Activated CD4-positive, alpha-beta memory T cell treated with anti-CD3 and anti-CD28 coated beads for 36 hours (primary cell): ENCODE data around the gene BPTF. TPM values are rescaled to one million over a fixed set of nuclear protein-coding genes. Genes with fewer than 3 reads are reported as not detected.
"Not testable (repeated sequence)": the region's sequence is repeated elsewhere in the genome, so short reads cannot be mapped to it uniquely, and the experiment has no call there.

Source experiments
- CTCF ChIA-PET: fragments of 350-600 bp; sonication (Branson Sonifier 250); formaldehyde crosslinking; loops from one replicate; lab custom pipeline; 2021; ENCODE audit warnings: antibody characterized with exemption, inconsistent platforms; lab: Charles Lee
- POLR2A ChIA-PET: fragments of 350-600 bp; sonication (Branson Sonifier 250); formaldehyde crosslinking; loops from one replicate; lab custom pipeline; 2021; ENCODE audit warnings: antibody characterized with exemption; lab: Charles Lee
- DNase-seq: peaks from one replicate; pipeline ENCODE4 v3.0.0-alpha.2; 2020
- H3K27ac Mint-ChIP-seq: one replicate; pipeline ENCODE4 v1.8.0; 2021; ENCODE audit warnings: mixed read lengths
- H3K27me3 Mint-ChIP-seq: one replicate; pipeline ENCODE4 v1.8.0; 2021; ENCODE audit warnings: mixed read lengths
- H3K36me3 Mint-ChIP-seq: one replicate; pipeline ENCODE4 v1.8.0; 2021; ENCODE audit warnings: mixed read lengths
- H3K4me1 Mint-ChIP-seq: one replicate; pipeline ENCODE4 v1.8.0; 2021; ENCODE audit warnings: low read depth, mixed read lengths
- H3K4me3 Mint-ChIP-seq: one replicate; pipeline ENCODE4 v1.8.0; 2021; ENCODE audit warnings: mild to moderate bottlenecking, mixed read lengths
- H3K9me3 Mint-ChIP-seq: one replicate; pipeline ENCODE4 v1.8.0; 2021; ENCODE audit warnings: mixed read lengths
- intact Hi-C: fragments of 100-400 bp; cut with micrococcal nuclease; formaldehyde crosslinking; loops from one replicate; pipeline ENCODE4 v1.15.1; 2023
- total RNA-seq, 2 experiments: library from RNA; stranded (reverse); gene quantifications; one replicate each; pipeline ENCODE4 v1.2.3, GENCODE V29; 2021

Gene BPTF
- total RNA-seq, 2 experiments from 2014 or later, result 67.6 to 71.4 TPM

- H3K9me3 Mint-ChIP-seq, result no peaks in the 10 kb centered on the region
- H3K27ac Mint-ChIP-seq, result no peak overlapping the region
- no peaks in the 10 kb centered on the region for H3K4me1 Mint-ChIP-seq
- no peaks in the 10 kb centered on the region for H3K27me3 Mint-ChIP-seq
- CTCF ChIA-PET, result no interaction called here
- intact Hi-C loops, result no loop called here
- DNase-seq, result no peak
- H3K4me3 Mint-ChIP-seq, result no peak overlapping the region
- POLR2A ChIA-PET, result no interaction called here
- peaks cover 8% of the 10 kb centered on the region for H3K36me3 Mint-ChIP-seq
These were observed 158.0 kb downstream of the BPTF start for GRCh38 chr17:67983383-67983688.

DNA sequence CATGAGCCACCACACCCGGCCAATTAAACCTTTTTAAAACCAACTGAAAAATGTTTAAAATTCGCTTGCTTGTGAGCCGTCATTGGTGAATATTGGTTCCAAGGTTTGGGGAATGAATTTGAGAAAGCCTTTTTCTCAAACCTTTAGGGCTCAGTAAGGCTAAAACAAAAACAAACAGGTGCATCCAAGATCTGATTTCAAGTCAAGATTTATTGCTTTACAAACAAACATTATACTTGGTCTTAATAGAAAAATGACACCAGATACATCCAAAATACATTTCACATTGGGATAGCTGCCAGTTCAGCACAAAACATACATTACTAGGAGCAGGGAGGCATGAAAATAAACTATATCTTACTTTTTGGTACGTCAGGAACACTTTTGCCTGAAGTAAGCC lies 165.6 kb downstream of the BPTF start:
- no peak for DNase-seq
- Mint-ChIP-seq H3K36me3 (peaks cover 11% of the 10 kb centered on the region), H3K4me1 (peaks cover 21% of the 10 kb centered on the region), H3K9me3 (no peaks in the 10 kb centered on the region), H3K4me3 (no peak overlapping the region), H3K27me3 (no peaks in the 10 kb centered on the region), H3K27ac (no peak overlapping the region)
- POLR2A ChIA-PET, result no interaction called here
- CTCF ChIA-PET, result interaction anchor here (0.6 to 1.2 kb wide), 3 partner anchors 18 to 301 kb away, joined by 3 read pairs; no protein-coding TSS in a partner anchor
- intact Hi-C loops, result loop anchor here (5.0 kb wide), 1 partner anchor 164 kb away; the partner anchor contains the start of gene BPTF

- ChIA-PET CTCF (no interaction called here), POLR2A (interaction anchor here (1.8 kb wide), 1 partner anchor 43 kb away, joined by 9 read pairs; the partner anchor contains the start of gene KPNA2)
- peak; percentile 22 for DNase-seq
- Mint-ChIP-seq H3K27me3 (no peaks in the 10 kb centered on the region), H3K9me3 (no peaks in the 10 kb centered on the region), H3K4me1 (peaks cover 28% of the 10 kb centered on the region), H3K36me3 (peaks cover 11% of the 10 kb centered on the region), H3K4me3 (peak overlapping the region; percentile 96), H3K27ac (peak overlapping the region; percentile 88)
- intact Hi-C loops, result loop anchor here (5.0 kb wide), 1 partner anchor 165 kb away; the partner anchor contains the start of gene BPTF
These were observed 167.3 kb downstream of the BPTF start for GRCh38 chr17:67992548-67993152.

GRCh38 chr17:67993153-67993997 lies 168.1 kb downstream of the BPTF start:
- Mint-ChIP-seq H3K4me1 (peaks cover 29% of the 10 kb centered on the region), H3K36me3 (peaks cover 11% of the 10 kb centered on the region), H3K4me3 (peak overlapping the region; percentile 96), H3K27ac (peak overlapping the region; percentile 88), H3K9me3 (no peaks in the 10 kb centered on the region), H3K27me3 (no peaks in the 10 kb centered on the region)
- POLR2A ChIA-PET, result interaction anchor here (0.7 to 1.8 kb wide), 6 partner anchors 13 to 298 kb away, joined by 3 to 9 read pairs (median 3); partner anchors contain the start of genes ARSG, KPNA2 and SLC16A6
- CTCF ChIA-PET, result interaction anchor here (1.0 to 2.6 kb wide), 2 partner anchors 18 to 27 kb away, joined by 3 to 14 read pairs; no protein-coding TSS in a partner anchor
- DNase-seq, result peak; percentile 82
- intact Hi-C loops, result loop anchor here (5.0 kb wide), 1 partner anchor 166 kb away; the partner anchor contains the start of gene BPTF

DNA sequence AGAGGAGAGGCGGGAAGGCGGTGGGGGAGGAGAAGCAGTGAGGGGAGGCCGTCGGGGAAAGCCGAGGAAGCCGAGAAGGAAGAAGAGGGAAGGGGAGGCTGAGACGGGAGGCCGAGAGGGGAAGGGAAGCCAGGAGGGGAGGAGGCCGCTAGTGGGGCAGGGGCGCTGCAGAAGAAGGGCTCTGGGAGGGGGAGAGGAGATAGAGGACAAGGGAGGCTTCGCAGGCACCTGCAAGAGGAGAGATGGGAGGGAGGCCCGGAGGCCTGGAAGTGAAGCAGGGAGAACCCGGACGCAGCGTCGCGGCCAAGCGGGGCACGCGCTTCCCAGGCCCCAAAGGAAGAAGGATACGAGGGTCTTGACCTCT lies 168.7 kb downstream of the BPTF start:
- intact Hi-C loops, result loop anchor here (2.0 to 5.0 kb wide), 3 partner anchors 41 to 1333 kb away; partner anchors contain the start of genes ABCA5, BPTF and KPNA2
- POLR2A ChIA-PET, result interaction anchor here (0.7 to 3.3 kb wide), 6 partner anchors 26 to 297 kb away, joined by 3 to 21 read pairs (median 4); partner anchors contain the start of genes ARSG, KPNA2 and SLC16A6
- no peaks in the 10 kb centered on the region for H3K9me3 Mint-ChIP-seq
- H3K4me3 Mint-ChIP-seq, result peak overlapping the region; percentile 76
- no peaks in the 10 kb centered on the region for H3K27me3 Mint-ChIP-seq
- CTCF ChIA-PET, result interaction anchor here (0.8 to 2.7 kb wide), 5 partner anchors 16 to 468 kb away, joined by 3 to 14 read pairs (median 3); no protein-coding TSS in a partner anchor
- peaks cover 11% of the 10 kb centered on the region for H3K36me3 Mint-ChIP-seq
- DNase-seq, result no peak
- peak overlapping the region; percentile 79 for H3K27ac Mint-ChIP-seq
- peaks cover 30% of the 10 kb centered on the region for H3K4me1 Mint-ChIP-seq

DNA sequence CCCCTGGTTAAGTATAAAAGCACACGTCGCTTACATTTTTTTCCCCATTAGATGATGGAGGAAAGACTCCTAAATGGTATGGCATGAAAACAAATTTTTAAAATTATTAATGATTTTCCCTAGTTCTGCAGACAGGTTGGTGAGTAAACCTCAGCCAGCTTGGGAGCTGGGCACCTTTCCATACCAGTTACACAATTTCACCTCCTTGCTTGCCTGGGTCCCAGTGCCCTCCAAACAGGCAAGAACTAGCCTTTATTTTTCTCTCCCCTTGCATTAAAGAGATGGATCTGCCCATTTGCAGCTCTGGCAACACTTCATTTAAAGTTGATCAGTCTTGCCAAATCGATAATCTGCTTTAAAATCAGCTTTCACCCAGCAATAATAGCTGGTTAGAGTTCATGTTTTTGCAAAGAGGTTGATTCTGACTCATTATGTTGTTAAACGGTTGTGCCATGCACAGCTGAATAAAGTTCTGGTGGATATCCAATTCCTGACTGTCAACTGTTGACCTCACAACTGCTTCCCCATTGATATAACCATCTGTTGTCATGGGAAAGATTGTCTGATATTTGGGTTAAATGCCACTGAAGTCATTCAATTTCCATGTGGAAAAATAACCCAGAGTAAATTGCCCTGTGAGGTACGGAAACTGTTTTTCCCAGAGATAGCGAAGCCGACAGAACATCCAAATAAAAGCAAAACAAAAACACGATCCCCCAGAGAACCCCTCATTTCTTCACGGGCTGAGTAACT lies 169.7 kb downstream of the BPTF start:
- Mint-ChIP-seq H3K9me3 (no peaks in the 10 kb centered on the region), H3K4me3 (peak overlapping the region; percentile 76), H3K36me3 (peaks cover 11% of the 10 kb centered on the region), H3K27ac (peak overlapping the region; percentile 49), H3K4me1 (peaks cover 30% of the 10 kb centered on the region), H3K27me3 (no peaks in the 10 kb centered on the region)
- CTCF ChIA-PET, result interaction anchor here (0.6 to 2.7 kb wide), 5 partner anchors 15 to 467 kb away, joined by 3 to 14 read pairs (median 3); no protein-coding TSS in a partner anchor
- no peak for DNase-seq
- POLR2A ChIA-PET, result interaction anchor here (2.6 to 3.3 kb wide), 2 partner anchors 25 to 40 kb away, joined by 13 to 21 read pairs; partner anchors contain the start of gene KPNA2
- intact Hi-C loops, result loop anchor here (1.0 to 5.0 kb wide), 5 partner anchors 24 to 1332 kb away; partner anchors contain the start of genes ABCA5, BPTF and KPNA2

DNA sequence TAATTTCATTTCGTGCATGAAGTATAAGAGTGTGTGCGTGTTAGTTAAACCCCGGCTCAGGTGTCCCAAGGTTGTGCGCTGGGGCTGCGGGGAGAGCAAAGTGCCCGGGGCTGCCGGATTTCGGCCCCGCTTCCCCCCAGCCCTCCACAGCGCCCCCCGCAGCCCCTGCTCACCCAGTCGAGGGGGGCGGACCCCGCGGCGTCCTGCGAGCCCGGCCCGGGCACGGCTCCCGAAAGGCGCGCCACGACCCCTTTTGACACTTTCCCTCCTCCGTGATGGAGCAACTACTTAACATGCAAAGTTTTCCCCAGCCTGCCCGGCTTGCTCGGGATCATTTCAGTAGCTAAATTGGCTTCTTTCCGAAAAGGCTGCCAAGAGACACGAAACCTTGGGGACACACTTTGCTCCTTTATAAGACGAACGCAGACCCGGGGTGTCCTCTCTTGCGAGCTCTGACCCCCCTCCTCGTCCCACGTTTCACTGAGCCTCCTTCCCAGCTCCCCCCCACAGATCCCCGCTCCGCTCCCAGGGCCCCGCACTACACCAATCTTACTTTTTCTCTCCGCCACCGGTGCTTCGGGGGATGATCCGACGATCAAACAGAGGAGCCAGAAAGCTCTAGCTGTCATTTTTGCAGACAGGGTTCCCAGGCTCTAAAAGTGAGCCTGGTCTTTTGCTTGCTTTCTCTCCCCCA lies 170.4 kb downstream of the BPTF start:
- ChIA-PET CTCF (interaction anchor here (0.6 to 2.7 kb wide), 7 partner anchors 15 to 466 kb away, joined by 3 to 14 read pairs (median 5); no protein-coding TSS in a partner anchor), POLR2A (interaction anchor here (1.2 to 3.3 kb wide), 4 partner anchors 24 to 41 kb away, joined by 3 to 21 read pairs (median 9); partner anchors contain the start of gene KPNA2)
- peak; percentile 31 for DNase-seq
- H3K27me3 Mint-ChIP-seq, result no peaks in the 10 kb centered on the region
- no peaks in the 10 kb centered on the region for H3K9me3 Mint-ChIP-seq
- H3K4me1 Mint-ChIP-seq, result peaks cover 30% of the 10 kb centered on the region
- peaks cover 11% of the 10 kb centered on the region for H3K36me3 Mint-ChIP-seq
- H3K27ac Mint-ChIP-seq, result peak overlapping the region; percentile 68
- peak overlapping the region; percentile 76 for H3K4me3 Mint-ChIP-seq
- intact Hi-C loops, result loop anchor here (1.0 to 5.0 kb wide), 7 partner anchors 16 to 1331 kb away; partner anchors contain the start of genes ABCA5 and KPNA2

- H3K27me3 Mint-ChIP-seq, H3K9me3 Mint-ChIP-seq, H3K36me3 Mint-ChIP-seq: not testable (repeated sequence)
- Mint-ChIP-seq H3K4me1 (peaks cover 30% of the 10 kb centered on the region), H3K4me3 (peak within 1 kb of the TSS; percentile 76), H3K27ac (peak within 1 kb of the TSS; percentile 68)
- ChIA-PET POLR2A (interaction anchor here (1.0 to 3.3 kb wide), 7 partner anchors 15 to 464 kb away, joined by 3 to 21 read pairs (median 3); partner anchors contain the start of gene KPNA2), CTCF (interaction anchor here (0.6 to 2.7 kb wide), 6 partner anchors 14 to 40 kb away, joined by 3 to 14 read pairs (median 5); no protein-coding TSS in a partner anchor)
- intact Hi-C loops, result loop anchor here (1.0 to 5.0 kb wide), 4 partner anchors 15 to 242 kb away; no protein-coding TSS in a partner anchor
- peak; percentile 70 for DNase-seq
These were observed 171.2 kb downstream of the BPTF start, which contains the start of gene C17orf58 for GRCh38 chr17:67996301-67997171. TSS of gene C17orf58 (minus strand) at chr17:67996469. CDS start at chr17:67996198, 271 bp downstream.

- Mint-ChIP-seq H3K27me3 (no peaks in the 10 kb centered on the region), H3K4me1 (peaks cover 23% of the 10 kb centered on the region), H3K27ac (no peak overlapping the region), H3K9me3 (no peaks in the 10 kb centered on the region), H3K4me3 (no peak overlapping the region), H3K36me3 (no peaks in the 10 kb centered on the region)
- POLR2A ChIA-PET, result no interaction called here
- CTCF ChIA-PET, result no interaction called here
- no peak for DNase-seq
- intact Hi-C loops, result loop anchor here (5.0 kb wide), 1 partner anchor 209 kb away; no protein-coding TSS in a partner anchor
These were observed 173.2 kb downstream of the BPTF start for GRCh38 chr17:67998466-67998865.
